Measurements from ENCODE around the gene NCAPD2.

GRCh38 chr12:6452944-6453630, 40.8 kb upstream of the NCAPD2 start:
- no peak for TF ChIP-seq CTCF (conservative IDR thresholded peaks at IDR 0.05; ENCODE audit: low read depth, low read length)
- no peak for TF ChIP-seq POLR2A (IDR thresholded peaks at IDR 0.05; ENCODE audit: low read depth, low read length)
- no peak for TF ChIP-seq ELK1 (IDR thresholded peaks at IDR 0.05; ENCODE audit: borderline replicate concordance, low read depth, low read length)
- no peak for TF ChIP-seq USF2 (IDR thresholded peaks at IDR 0.05; ENCODE audit: low read depth, low read length)
- no peak for TF ChIP-seq SMC3 (IDR thresholded peaks at IDR 0.05; ENCODE audit: low read depth, low read length)
- TF ChIP-seq CEBPB (IDR thresholded peaks at IDR 0.05; ENCODE audit: low read depth, low read length) = no peak
- TF ChIP-seq NFE2L2 (IDR thresholded peaks at IDR 0.05; ENCODE audit: low read depth, low read length) = no peak
- no peak for TF ChIP-seq CHD1 (IDR thresholded peaks at IDR 0.05; ENCODE audit: low read depth, low read length)
- TF ChIP-seq RFX5 (IDR thresholded peaks at IDR 0.05; ENCODE audit: low read depth, low read length) = no peak
- no peak for TF ChIP-seq FOS (IDR thresholded peaks at IDR 0.05; ENCODE audit: low read depth, low read length)
- TF ChIP-seq BHLHE40 (IDR thresholded peaks at IDR 0.05; ENCODE audit: low read depth, low read length) = no peak
- TF ChIP-seq MXI1 (IDR thresholded peaks at IDR 0.05; ENCODE audit: borderline replicate concordance, low read depth, low read length) = no peak
- no peak for TF ChIP-seq RAD21 (IDR thresholded peaks at IDR 0.05; ENCODE audit: low read length)
